HCT116 (cell line): ENCODE data around the gene PLA2G5. TPM values are rescaled to one million over a fixed set of nuclear protein-coding genes. Genes with fewer than 3 reads are reported as not detected.

Experiments
- ATAC-seq: fragments of 200-7000 bp; cut with Tn5 transposase; 2 replicates; pipeline ENCODE4 v1.9.1; 2020; ENCODE audit warnings: mild to moderate bottlenecking, moderate library complexity
- BruUV-seq: library from RNA; stranded (reverse); fragments of 400-500 nt; replicated peaks from 2 replicates; lab custom pipeline; 2021; lab: Mats Ljungman, UMichigan
- CTCF ChIA-PET: fragments of 300-600 bp; sonication (Branson Sonifier 250); formaldehyde crosslinking; loops from one replicate; lab custom pipeline; 2021; ENCODE audit warnings: antibody characterized with exemption; lab: Charles Lee
- POLR2A ChIA-PET: fragments of 300-600, 350-600 bp; sonication (Branson Sonifier 250); formaldehyde crosslinking; loops from one replicate; lab custom pipeline; 2021; ENCODE audit warnings: antibody characterized with exemption; lab: Charles Lee
- RAD21 ChIA-PET, 2 experiments: fragments of 300-600 bp; sonication (Branson Sonifier 250); formaldehyde crosslinking; loops; one replicate each; lab custom pipeline; 2023; ENCODE audit warnings: low total read pairs in 2 of 2; ENCODE audit not compliant: uncharacterized antibody in 2 of 2, unreplicated experiment in 2 of 2, low non-redundant PET in 1 of 2; lab: Charles Lee
- DNase-seq: peaks from one replicate; pipeline ENCODE4 v3.0.0-alpha.2; 2010; ENCODE audit warnings: low read depth, low spot score
- H2AFZ ChIP-seq: fragments of 200-600 bp; shearing (Covaris generic), sonication (generic); 2 replicates; pipeline ENCODE4 v1.6.1; 2017; ENCODE audit warnings: low read depth, mixed run types, mixed read lengths, antibody characterized with exemption, low read length; ENCODE audit not compliant: poor library complexity, severe bottlenecking
- H3K27ac ChIP-seq: 2 replicates; pipeline ENCODE4 v1.5.1; 2012; ENCODE audit warnings: low read depth, low read length
- H3K27me3 ChIP-seq: fragments of 200-600 bp; sonication (generic); 2 replicates; pipeline ENCODE4 v1.6.1; 2016; ENCODE audit warnings: mixed run types, low read length, mixed read lengths; ENCODE audit not compliant: insufficient read depth
- H3K36me3 ChIP-seq, 2 experiments: fragments of 200-500 bp in 1 of 2; fragments of 200-600 bp in 1 of 2; sonication (Bioruptor generic) in 1 of 2; sonication (generic) in 1 of 2; 2 replicates each; pipeline versions ENCODE4 v1.5.1 to v1.6.1; 2014 to 2016; ENCODE audit warnings: low read length in 2 of 2, inconsistent platforms in 1 of 2, mixed read lengths in 1 of 2, mixed run types in 1 of 2; ENCODE audit not compliant: insufficient read depth in 2 of 2, control insufficient read depth in 1 of 2
- H3K4me1 ChIP-seq, 2 experiments: fragments of 200-600 bp in 1 of 2; sonication (generic) in 1 of 2; 2 replicates each; pipeline versions ENCODE4 v1.5.1 to v1.6.1; 2012 to 2017; ENCODE audit warnings: low read length in 2 of 2, inconsistent platforms in 1 of 2, mild to moderate bottlenecking in 1 of 2, mixed read lengths in 1 of 2, mixed run types in 1 of 2, moderate library complexity in 1 of 2; ENCODE audit not compliant: insufficient read depth in 2 of 2, control insufficient read depth in 1 of 2
- H3K4me2 ChIP-seq: fragments of 200-600 bp; sonication (generic); 2 replicates; pipeline ENCODE4 v1.6.1; 2017; ENCODE audit warnings: mixed run types, low read length, mixed read lengths
- H3K4me3 ChIP-seq, 2 experiments: fragments of 200-600 bp in 1 of 2; sonication (generic) in 1 of 2; replicated peaks in 1 of 2; 2 replicates each; pipeline ENCODE4 v1.5.1; 2011 to 2016; ENCODE audit warnings: low read length in 2 of 2, control low read depth in 1 of 2, low read depth in 1 of 2, mild to moderate bottlenecking in 1 of 2, mixed read lengths in 1 of 2, mixed run types in 1 of 2
- H3K79me2 ChIP-seq: fragments of 200-600 bp; sonication (generic); 2 replicates; pipeline ENCODE4 v1.6.1; 2017; ENCODE audit warnings: mild to moderate bottlenecking, mixed run types, low read length, moderate library complexity, mixed read lengths; ENCODE audit not compliant: insufficient read depth
- H3K9ac ChIP-seq: fragments of 200-600 bp; sonication (generic); 2 replicates; pipeline ENCODE4 v1.6.1; 2016; ENCODE audit warnings: low read length, mixed read lengths
- H3K9me2 ChIP-seq: fragments of 200-600 bp; sonication (generic), shearing (Covaris generic); 2 replicates; pipeline ENCODE4 v1.6.1; 2017; ENCODE audit warnings: mixed run types, mild to moderate bottlenecking, moderate library complexity; ENCODE audit not compliant: insufficient read depth
- H3K9me3 ChIP-seq, 2 experiments: fragments of 200-500 bp in 1 of 2; fragments of 200-600 bp in 1 of 2; sonication (Bioruptor generic) in 1 of 2; sonication (generic) in 1 of 2; 2 replicates each; pipeline ENCODE4 v1.6.1; 2014 to 2017; ENCODE audit warnings: low read length in 2 of 2, mixed read lengths in 2 of 2, inconsistent platforms in 1 of 2, low read depth in 1 of 2, mild to moderate bottlenecking in 1 of 2, mixed run types in 1 of 2, moderate library complexity in 1 of 2; ENCODE audit not compliant: control insufficient read depth in 1 of 2, insufficient read depth in 1 of 2
- H4K20me1 ChIP-seq: fragments of 200-600 bp; sonication (generic), shearing (Covaris generic); 2 replicates; pipeline ENCODE4 v1.6.1; 2017; ENCODE audit warnings: mixed run types, mild to moderate bottlenecking, moderate library complexity; ENCODE audit not compliant: insufficient read depth
- CEBPB ChIP-seq: IDR thresholded peaks from 2 replicates; pipeline ENCODE4 v1.6.1; 2012; ENCODE audit warnings: low read depth
- ELF1 ChIP-seq: IDR thresholded peaks from 2 replicates; pipeline ENCODE4 v1.6.1; 2012; ENCODE audit warnings: low read depth, borderline replicate concordance
- EZH2 ChIP-seq: fragments of 200-600 bp; sonication (generic); IDR thresholded peaks from 2 replicates; pipeline ENCODE4 v1.6.1; 2017; ENCODE audit warnings: antibody characterized with exemption, mixed run types
- EZH2phosphoT487 ChIP-seq: fragments of 200-600 bp; IDR thresholded peaks from 2 replicates; pipeline ENCODE4 v1.6.1; 2018; ENCODE audit warnings: antibody characterized with exemption, borderline replicate concordance
- FOSL1 ChIP-seq: IDR thresholded peaks from 2 replicates; pipeline ENCODE4 v1.6.1; 2012; ENCODE audit warnings: low read depth
- POLR2A ChIP-seq: IDR thresholded peaks from 2 replicates; pipeline ENCODE4 v1.7.0; 2011; ENCODE audit warnings: borderline replicate concordance; ENCODE audit not compliant: insufficient read depth, insufficient read length; ENCODE audit errors: extremely low read depth
- POLR2AphosphoS5 ChIP-seq: IDR thresholded peaks from 2 replicates; pipeline ENCODE4 v1.6.1; 2011; ENCODE audit warnings: mild to moderate bottlenecking, low read depth, low read length, moderate library complexity
- RAD21 ChIP-seq: IDR thresholded peaks from 2 replicates; pipeline ENCODE4 v1.6.1; 2012; ENCODE audit warnings: low read depth, mild to moderate bottlenecking
- SIN3A ChIP-seq: IDR thresholded peaks from 2 replicates; pipeline ENCODE4 v1.6.1; 2012; ENCODE audit warnings: low read depth
- SRF ChIP-seq: IDR thresholded peaks from 2 replicates; pipeline ENCODE4 v1.6.1; 2012; ENCODE audit warnings: low read depth
- YY1 ChIP-seq: IDR thresholded peaks from 2 replicates; pipeline ENCODE4 v1.6.1; 2011; ENCODE audit warnings: low read length, low read depth, moderate library complexity, mild to moderate bottlenecking; ENCODE audit not compliant: insufficient replicate concordance; ENCODE audit errors: extremely low read depth
- ZNF274 ChIP-seq: fragments of 200-500 bp; sonication (Bioruptor generic); IDR thresholded peaks from 2 replicates; pipeline ENCODE4 v1.6.1; 2014; ENCODE audit warnings: mild to moderate bottlenecking, low read depth, low read length, inconsistent platforms
- intact Hi-C: fragments of 100-400 bp; cut with micrococcal nuclease; formaldehyde crosslinking; loops from 2 replicates; pipeline ENCODE4 v1.10.0; 2022
- total RNA-seq: library from RNA; stranded (reverse); gene quantifications from one replicate; pipeline ENCODE4 v1.2.1, GENCODE V29; 2021; ENCODE audit not compliant: unreplicated experiment
- TF ChIP-seq, protein P1 (sequence below): IDR thresholded peaks from 2 replicates; pipeline ENCODE4 v1.6.1; 2012
- TF ChIP-seq, protein P2 (sequence below): IDR thresholded peaks from 2 replicates; pipeline ENCODE4 v1.6.1; 2011; ENCODE audit warnings: mild to moderate bottlenecking, low read length, moderate library complexity; ENCODE audit not compliant: insufficient replicate concordance; ENCODE audit errors: extremely low read depth

Gene PLA2G5
- total RNA-seq, 1 experiment from 2014 or later: not detected

DNA sequence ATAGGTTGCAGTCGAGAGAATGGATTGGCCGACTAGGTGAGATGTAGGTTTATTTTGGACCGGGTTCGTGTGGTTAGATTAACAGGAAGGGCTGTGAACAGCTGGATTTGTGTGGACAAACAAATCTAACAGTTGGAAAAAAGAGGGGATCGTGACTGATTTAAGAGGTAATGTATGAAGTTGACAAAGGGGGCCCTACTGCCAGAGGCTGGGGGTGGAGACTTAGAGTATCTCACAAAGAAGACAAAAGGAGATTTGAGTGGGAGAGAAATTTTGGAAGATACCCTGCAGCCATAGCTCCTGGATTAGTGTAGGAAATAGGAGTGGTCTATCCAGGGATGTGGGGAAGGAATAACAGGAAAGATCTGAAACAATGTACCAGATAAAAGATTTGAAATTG lies 38.8 kb upstream of the PLA2G5 start:
- DNase-seq: no peak
- no peaks in the 10 kb centered on the region for H4K20me1 ChIP-seq
- TF ChIP-seq, protein P1, sequence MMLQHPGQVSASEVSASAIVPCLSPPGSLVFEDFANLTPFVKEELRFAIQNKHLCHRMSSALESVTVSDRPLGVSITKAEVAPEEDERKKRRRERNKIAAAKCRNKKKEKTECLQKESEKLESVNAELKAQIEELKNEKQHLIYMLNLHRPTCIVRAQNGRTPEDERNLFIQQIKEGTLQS: no peak
- TF ChIP-seq SRF (no peak), EZH2phosphoT487 (no peak), YY1 (no peak), EZH2 (no peak), ELF1 (no peak), POLR2AphosphoS5 (no peak), ZNF274 (no peak), CEBPB (no peak), RAD21 (no peak), SIN3A (no peak), FOSL1 (no peak), POLR2A (no peak)
- TF ChIP-seq, protein P2, sequence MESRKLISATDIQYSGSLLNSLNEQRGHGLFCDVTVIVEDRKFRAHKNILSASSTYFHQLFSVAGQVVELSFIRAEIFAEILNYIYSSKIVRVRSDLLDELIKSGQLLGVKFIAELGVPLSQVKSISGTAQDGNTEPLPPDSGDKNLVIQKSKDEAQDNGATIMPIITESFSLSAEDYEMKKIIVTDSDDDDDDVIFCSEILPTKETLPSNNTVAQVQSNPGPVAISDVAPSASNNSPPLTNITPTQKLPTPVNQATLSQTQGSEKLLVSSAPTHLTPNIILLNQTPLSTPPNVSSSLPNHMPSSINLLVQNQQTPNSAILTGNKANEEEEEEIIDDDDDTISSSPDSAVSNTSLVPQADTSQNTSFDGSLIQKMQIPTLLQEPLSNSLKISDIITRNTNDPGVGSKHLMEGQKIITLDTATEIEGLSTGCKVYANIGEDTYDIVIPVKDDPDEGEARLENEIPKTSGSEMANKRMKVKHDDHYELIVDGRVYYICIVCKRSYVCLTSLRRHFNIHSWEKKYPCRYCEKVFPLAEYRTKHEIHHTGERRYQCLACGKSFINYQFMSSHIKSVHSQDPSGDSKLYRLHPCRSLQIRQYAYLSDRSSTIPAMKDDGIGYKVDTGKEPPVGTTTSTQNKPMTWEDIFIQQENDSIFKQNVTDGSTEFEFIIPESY: no peak
- TF ChIP-seq, all 23 proteins: peak for 0
- BruUV-seq: no TSS peak
- intact Hi-C loops: no loop called here
- Histone ChIP-seq H3K9ac (no peak overlapping the region), H2AFZ (no peak overlapping the region), H3K4me3 (no peak overlapping the region), H3K36me3 (no peaks in the 10 kb centered on the region), H3K27ac (no peak overlapping the region), H3K4me2 (no peak overlapping the region), H3K9me3 (no peaks in the 10 kb centered on the region; a peak in 1 of 4 replicates), H3K4me1 (no peaks in the 10 kb centered on the region), H3K9me2 (no peaks in the 10 kb centered on the region), H3K27me3 (no peaks in the 10 kb centered on the region), H3K79me2 (no peaks in the 10 kb centered on the region)
- RAD21 ChIA-PET: no interaction called here
- POLR2A ChIA-PET: no interaction called here
- no peak for ATAC-seq
- CTCF ChIA-PET: no interaction called here
